Measurements from ENCODE around the gene COL18A1. TPM values are rescaled to one million over a fixed set of nuclear protein-coding genes. Genes with fewer than 3 reads are reported as not detected.
A peak's percentile ranks its signal among the peaks of the same experiment; 100 is the strongest.

COL18A1 gene
- polyA plus RNA-seq, 2 of the 4 experiments (the other 2 are of a cell fraction) = 17.3 to 88.4 TPM

DNA sequence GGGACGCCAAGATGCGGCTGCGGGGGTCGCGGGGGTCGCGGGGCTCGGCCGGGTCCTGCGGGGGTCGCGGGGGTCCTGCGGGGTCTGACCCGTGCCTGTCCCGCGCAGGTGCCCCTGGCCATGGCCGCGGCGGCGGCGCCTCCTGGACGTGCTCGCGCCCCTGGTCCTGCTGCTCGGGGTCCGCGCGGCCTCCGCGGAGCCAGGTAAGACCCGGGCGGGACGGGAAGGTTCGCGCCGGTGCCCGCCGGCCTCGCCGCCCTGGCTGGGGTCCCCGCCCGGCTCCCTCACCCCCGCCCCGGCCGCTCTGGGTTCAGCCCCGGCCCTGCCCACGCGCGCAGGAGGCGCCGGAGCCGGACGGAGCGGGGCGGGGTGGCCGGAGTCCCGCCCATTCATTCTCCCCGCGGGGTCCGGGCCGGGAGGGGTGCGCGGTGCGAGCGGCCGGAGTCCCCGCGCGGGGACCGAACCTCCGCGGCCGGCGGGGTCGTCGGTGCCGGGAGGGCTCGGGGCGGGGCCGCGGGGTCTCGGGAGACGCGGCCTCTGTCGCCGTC, 380 bp downstream of the COL18A1 start:
- WGBS (ENCODE audit: missing lambda C conversion rate) = no CpG with 5 or more reads among the region's 86 CpGs
- peak; percentile 63 to 67 for ATAC-seq
- ChIA-PET POLR2A (no interaction called here), CTCF (no interaction called here)
- TF ChIP-seq, protein P1, sequence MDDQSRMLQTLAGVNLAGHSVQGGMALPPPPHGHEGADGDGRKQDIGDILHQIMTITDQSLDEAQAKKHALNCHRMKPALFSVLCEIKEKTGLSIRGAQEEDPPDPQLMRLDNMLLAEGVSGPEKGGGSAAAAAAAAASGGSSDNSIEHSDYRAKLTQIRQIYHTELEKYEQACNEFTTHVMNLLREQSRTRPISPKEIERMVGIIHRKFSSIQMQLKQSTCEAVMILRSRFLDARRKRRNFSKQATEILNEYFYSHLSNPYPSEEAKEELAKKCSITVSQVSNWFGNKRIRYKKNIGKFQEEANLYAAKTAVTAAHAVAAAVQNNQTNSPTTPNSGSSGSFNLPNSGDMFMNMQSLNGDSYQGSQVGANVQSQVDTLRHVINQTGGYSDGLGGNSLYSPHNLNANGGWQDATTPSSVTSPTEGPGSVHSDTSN (IDR thresholded peaks at IDR 0.05) = peak; percentile 57; the same call in 1 of the 2 replicates
- 0 out of 5 replicates have a peak, but pooled peaks of 1 of the 2 experiments have one; percentile 6 for TF ChIP-seq JUN (IDR thresholded peaks at IDR 0.05)
- TF ChIP-seq, protein P2, sequence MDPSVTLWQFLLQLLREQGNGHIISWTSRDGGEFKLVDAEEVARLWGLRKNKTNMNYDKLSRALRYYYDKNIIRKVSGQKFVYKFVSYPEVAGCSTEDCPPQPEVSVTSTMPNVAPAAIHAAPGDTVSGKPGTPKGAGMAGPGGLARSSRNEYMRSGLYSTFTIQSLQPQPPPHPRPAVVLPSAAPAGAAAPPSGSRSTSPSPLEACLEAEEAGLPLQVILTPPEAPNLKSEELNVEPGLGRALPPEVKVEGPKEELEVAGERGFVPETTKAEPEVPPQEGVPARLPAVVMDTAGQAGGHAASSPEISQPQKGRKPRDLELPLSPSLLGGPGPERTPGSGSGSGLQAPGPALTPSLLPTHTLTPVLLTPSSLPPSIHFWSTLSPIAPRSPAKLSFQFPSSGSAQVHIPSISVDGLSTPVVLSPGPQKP (IDR thresholded peaks at IDR 0.05; ENCODE audit: low read depth, low read length) = no peak
- DNase-seq (ENCODE audit: low read depth in 1 of 2, low spot score in 1 of 2) = peak in 1 of 2 experiments; percentile 43
- Histone ChIP-seq H3K4me3 (peak overlapping the region; percentile 91), H3K4me2 (peak overlapping the region; percentile 91), H3K4me1 (peaks cover 36% of the 10 kb centered on the region), H3K27ac (peak overlapping the region; percentile 80 to 100), H3K9me3 (peaks cover 12% of the 10 kb centered on the region; the same call in 2 of the 3 replicates)
- FAIRE-seq = no peak

DNA sequence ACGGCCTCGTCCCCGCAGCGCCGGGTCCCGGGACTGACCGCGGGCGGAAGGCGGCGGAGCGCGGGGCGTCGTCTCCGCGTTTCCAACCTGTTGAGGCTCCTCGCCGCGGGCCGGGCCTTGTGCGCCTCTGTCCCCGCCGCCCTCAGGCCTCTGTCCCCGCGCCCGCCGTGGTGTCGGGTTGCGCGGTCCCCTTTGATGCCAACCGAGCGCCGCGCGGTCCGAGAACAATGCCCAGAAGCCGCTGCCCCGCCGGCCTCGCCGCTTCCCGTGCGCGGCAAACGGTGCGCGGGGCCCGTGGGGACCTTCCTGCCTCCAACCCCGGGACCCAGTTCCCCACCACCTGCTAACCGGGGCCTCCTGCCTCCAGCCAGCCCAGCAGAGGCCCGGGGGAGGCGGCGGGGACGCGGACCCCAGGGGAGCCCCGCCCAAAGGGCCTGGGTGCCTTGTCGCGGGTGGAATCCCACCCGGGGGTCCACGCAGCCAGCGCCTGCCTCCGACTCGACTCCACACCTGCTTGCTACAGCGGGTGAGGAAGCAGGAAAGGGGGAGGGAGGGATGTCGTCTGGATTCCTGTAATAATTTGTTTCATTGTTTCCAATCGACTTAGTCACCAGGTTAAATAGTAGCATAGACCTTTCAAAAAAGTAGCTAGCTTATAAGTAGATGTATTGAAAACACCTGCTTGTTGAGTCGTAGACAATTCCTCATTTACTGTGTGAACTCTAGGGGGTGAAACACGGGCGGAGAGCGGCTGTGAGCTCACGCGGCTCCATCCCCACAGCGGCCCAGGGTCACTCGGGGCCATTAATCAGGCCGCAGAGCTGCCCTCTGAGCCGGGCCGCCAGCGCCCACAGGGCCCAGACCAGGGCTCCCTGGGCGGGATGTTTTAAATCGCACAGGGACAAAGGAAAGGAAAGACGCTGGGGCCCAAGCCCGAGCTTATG, 1.1 kb downstream of the COL18A1 start:
- ATAC-seq (peak; percentile 32 to 56; a peak in 5 of 6 replicates), FAIRE-seq (no peak), DNase-seq (ENCODE audit: low read depth in 1 of 2, low spot score in 1 of 2) (peak in 1 of 2 experiments; percentile 27)
- H3K4me1 ChIP-seq = peaks cover 36% of the 10 kb centered on the region
- CTCF ChIA-PET = interaction anchor here (1.0 to 1.9 kb wide), 9 partner anchors 21 to 116 kb away, joined by 3 to 8 read pairs (median 5); no protein-coding TSS in a partner anchor
- H3K27ac ChIP-seq = peak overlapping the region; percentile 80 to 100
- WGBS (ENCODE audit: missing lambda C conversion rate) = 4% methylated on average over 18 of the region's 83 CpGs
- peak overlapping the region; percentile 91 for H3K4me2 ChIP-seq
- H3K9me3 ChIP-seq = peaks cover 11% of the 10 kb centered on the region; the same call in 2 of the 3 replicates
- POLR2A ChIA-PET = interaction anchor here (0.9 to 1.6 kb wide), 3 partner anchors 19 to 39 kb away, joined by 3 to 7 read pairs (median 5); no protein-coding TSS in a partner anchor
- H3K4me3 ChIP-seq = peak overlapping the region; percentile 91
- TF ChIP-seq, protein P3, sequence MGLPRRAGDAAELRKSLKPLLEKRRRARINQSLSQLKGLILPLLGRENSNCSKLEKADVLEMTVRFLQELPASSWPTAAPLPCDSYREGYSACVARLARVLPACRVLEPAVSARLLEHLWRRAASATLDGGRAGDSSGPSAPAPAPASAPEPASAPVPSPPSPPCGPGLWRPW (IDR thresholded peaks at IDR 0.05) = no peak
- TF ChIP-seq NR3C1 (IDR thresholded peaks at IDR 0.05) = no peak
- TF ChIP-seq JUNB (IDR thresholded peaks at IDR 0.05) = no peak
- TF ChIP-seq KDM1A (IDR thresholded peaks at IDR 0.05; ENCODE audit: low read depth) = no peak
- TF ChIP-seq BHLHE40 (IDR thresholded peaks at IDR 0.05; ENCODE audit: low read depth, low read length) = no peak
- no peak for TF ChIP-seq HOXA7 (CRISPR knock-in tag; IDR thresholded peaks at IDR 0.05)
- TF ChIP-seq JUN (IDR thresholded peaks at IDR 0.05) = peak in 1 of 2 experiments; percentile 40; a peak in 1 of 5 replicates
- no peak for TF ChIP-seq EHMT2 (IDR thresholded peaks at IDR 0.05; ENCODE audit: low read depth)
- TF ChIP-seq ESRRA (IDR thresholded peaks at IDR 0.05; ENCODE audit: borderline replicate concordance, low read length) = no peak
- TF ChIP-seq, protein P4, sequence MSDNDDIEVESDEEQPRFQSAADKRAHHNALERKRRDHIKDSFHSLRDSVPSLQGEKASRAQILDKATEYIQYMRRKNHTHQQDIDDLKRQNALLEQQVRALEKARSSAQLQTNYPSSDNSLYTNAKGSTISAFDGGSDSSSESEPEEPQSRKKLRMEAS (IDR thresholded peaks at IDR 0.05) = peak; percentile 32; the same call in 1 of the 2 replicates
- TF ChIP-seq MYC (IDR thresholded peaks at IDR 0.05; ENCODE audit: borderline replicate concordance, low read length) = no peak
- TF ChIP-seq, protein P5, sequence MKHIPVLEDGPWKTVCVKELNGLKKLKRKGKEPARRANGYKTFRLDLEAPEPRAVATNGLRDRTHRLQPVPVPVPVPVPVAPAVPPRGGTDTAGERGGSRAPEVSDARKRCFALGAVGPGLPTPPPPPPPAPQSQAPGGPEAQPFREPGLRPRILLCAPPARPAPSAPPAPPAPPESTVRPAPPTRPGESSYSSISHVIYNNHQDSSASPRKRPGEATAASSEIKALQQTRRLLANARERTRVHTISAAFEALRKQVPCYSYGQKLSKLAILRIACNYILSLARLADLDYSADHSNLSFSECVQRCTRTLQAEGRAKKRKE (CRISPR knock-in tag; IDR thresholded peaks at IDR 0.05; ENCODE audit: low read depth) = no peak
- TF ChIP-seq PHF8 (IDR thresholded peaks at IDR 0.05; ENCODE audit: borderline replicate concordance, low read depth) = 0 out of 2 replicates have a peak, but pooled peaks have one; percentile 3
- TF ChIP-seq ZFP36 (IDR thresholded peaks at IDR 0.05; ENCODE audit: borderline replicate concordance, partially characterized antibody) = no peak
- TF ChIP-seq KDM5A (IDR thresholded peaks at IDR 0.05) = no peak
- TF ChIP-seq HDAC2 (IDR thresholded peaks at IDR 0.05) = no peak
- no peak for TF ChIP-seq FOXS1 (CRISPR knock-in tag; IDR thresholded peaks at IDR 0.05)
- TF ChIP-seq RNF2 (IDR thresholded peaks at IDR 0.05; ENCODE audit: borderline replicate concordance, low read depth) = peak; percentile 69; the same call in 1 of the 2 replicates
- TF ChIP-seq HOXB5 (CRISPR knock-in tag; IDR thresholded peaks at IDR 0.05) = no peak
- TF ChIP-seq, protein P6, sequence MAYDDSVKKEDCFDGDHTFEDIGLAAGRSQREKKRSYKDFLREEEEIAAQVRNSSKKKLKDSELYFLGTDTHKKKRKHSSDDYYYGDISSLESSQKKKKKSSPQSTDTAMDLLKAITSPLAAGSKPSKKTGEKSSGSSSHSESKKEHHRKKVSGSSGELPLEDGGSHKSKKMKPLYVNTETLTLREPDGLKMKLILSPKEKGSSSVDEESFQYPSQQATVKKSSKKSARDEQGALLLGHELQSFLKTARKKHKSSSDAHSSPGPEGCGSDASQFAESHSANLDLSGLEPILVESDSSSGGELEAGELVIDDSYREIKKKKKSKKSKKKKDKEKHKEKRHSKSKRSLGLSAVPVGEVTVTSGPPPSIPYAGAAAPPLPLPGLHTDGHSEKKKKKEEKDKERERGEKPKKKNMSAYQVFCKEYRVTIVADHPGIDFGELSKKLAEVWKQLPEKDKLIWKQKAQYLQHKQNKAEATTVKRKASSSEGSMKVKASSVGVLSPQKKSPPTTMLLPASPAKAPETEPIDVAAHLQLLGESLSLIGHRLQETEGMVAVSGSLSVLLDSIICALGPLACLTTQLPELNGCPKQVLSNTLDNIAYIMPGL (CRISPR knock-in tag; IDR thresholded peaks at IDR 0.05; ENCODE audit: borderline replicate concordance) = no peak
- no peak for TF ChIP-seq TP53 (CRISPR knock-in tag; IDR thresholded peaks at IDR 0.05)
- TF ChIP-seq, protein P7, sequence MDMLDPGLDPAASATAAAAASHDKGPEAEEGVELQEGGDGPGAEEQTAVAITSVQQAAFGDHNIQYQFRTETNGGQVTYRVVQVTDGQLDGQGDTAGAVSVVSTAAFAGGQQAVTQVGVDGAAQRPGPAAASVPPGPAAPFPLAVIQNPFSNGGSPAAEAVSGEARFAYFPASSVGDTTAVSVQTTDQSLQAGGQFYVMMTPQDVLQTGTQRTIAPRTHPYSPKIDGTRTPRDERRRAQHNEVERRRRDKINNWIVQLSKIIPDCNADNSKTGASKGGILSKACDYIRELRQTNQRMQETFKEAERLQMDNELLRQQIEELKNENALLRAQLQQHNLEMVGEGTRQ (IDR thresholded peaks at IDR 0.05) = no peak

All from A549 (cell line).